Stimulated activated CD4-positive, alpha-beta T cell treated with anti-CD3 and anti-CD28 coated beads, TNF-alpha, amount 100 ng/mL, for 48 hours (primary cell): ENCODE measurements around the gene HOXC10.

Experiments
- DNase-seq, 3 donors: peaks; one replicate each; pipeline ENCODE4 v3.0.0-alpha.2; 2020; ENCODE audit warnings: low read depth in 3 of 3

HOXC10 gene

DNA sequence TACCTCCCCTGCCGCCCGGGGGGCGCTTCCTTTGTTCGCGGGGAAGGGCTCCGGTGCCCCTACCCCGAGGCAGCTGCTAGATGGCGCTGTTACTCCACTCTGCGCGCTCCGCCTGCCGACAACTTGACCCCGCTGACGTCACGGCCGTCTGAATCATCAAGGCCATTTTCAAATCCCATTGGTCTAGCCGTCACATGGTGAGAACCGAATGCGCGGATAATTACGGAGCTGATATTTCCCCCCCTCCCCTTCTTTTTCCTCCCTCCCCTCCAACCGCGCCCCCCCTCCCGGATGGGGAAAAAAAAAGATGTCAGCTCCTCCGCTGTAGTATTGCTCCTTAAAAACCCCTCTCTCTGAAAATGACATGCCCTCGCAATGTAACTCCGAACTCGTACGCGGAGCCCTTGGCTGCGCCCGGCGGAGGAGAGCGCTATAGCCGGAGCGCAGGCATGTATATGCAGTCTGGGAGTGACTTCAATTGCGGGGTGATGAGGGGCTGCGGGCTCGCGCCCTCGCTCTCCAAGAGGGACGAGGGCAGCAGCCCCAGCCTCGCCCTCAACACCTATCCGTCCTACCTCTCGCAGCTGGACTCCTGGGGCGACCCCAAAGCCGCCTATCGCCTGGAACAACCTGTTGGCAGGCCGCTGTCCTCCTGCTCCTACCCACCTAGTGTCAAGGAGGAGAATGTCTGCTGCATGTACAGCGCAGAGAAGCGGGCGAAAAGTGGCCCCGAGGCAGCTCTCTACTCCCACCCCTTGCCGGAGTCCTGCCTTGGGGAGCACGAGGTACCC, at the start of gene HOXC10:
TSS of gene HOXC10 (plus strand) at position 246 of the 791 bp plus-strand sequence. CDS start at position 360, 114 bp downstream.
- peak; percentile 80 to 90 (median 82) for DNase-seq

GRCh38 chr12:53935383-53936341, 49.3 kb upstream of the HOXC10 start:
- no peak for DNase-seq

GRCh38 chr12:53937099-53937498, 47.8 kb upstream of the HOXC10 start:
- DNase-seq, result no peak

DNA sequence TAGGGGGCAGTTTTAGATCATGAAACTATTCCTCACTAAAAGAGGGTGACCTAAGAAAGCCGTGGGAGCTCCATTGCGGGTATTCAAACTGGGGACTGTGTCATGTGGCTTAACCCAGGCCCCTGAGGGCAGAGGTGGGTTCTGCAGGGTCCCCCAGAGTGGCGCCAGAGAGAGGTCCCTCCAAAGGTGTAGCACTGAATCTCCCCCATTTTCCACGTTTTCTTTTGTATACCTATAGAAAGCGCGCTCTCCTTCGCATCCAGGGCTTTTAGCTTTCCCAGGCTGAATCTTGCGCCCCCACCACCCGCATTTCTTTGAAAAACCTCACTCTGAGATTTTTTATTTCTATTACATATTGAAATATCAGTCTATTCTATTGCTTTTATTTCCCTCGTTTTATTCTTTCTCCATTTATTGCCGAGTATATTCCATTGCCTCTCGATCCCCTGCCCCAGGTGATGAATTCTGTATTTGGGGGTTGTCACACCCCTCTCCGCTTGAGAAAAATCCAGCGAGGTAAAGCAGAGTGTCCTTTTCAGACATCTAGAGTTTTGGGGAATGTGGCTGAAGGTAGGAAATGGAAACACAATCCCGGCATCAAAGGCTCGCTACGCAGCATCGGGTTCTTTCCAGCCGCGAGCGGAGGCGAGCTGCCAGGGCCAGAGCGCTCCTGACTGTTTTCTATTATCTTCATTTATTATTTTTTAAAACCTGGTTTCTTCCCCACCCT, 47.2 kb upstream of the HOXC10 start:
- DNase-seq, result no peak

DNA sequence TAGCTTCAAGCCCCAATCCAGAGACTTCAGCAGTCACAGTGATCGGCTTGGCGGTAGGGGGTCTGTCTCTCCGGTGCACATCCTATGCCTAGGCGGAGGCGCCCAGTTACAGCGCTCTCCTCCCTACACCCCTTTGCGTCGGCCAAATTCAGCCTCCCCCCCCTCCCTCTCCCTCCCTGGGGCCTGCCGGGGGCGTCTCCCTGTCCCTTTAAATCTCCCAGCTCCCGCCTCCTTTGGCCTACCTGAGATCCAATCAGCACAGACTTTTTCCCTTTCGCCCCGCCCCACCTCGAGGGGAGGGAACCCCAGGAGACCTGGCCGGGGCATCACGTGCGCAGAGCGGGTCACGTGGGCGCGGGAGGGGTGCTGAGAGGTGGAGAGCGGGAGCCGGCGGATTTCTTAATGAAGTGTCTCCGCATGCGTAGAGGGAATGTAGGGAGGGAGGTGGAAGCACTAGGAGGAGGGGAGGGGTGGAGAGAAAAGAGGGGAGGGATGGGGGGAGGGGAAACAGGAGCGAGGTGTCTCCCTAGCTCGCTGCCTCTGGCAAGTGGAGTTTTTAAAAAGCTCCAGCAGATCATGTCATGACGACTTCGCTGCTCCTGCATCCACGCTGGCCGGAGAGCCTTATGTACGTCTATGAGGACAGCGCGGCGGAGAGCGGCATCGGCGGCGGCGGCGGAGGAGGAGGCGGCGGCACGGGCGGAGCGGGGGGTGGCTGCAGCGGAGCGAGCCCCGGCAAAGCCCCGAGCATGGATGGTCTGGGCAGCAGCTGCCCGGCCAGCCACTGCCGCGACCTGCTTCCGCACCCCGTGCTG, 46.4 kb upstream of the HOXC10 start, which contains the start of gene HOXC13:
TSS of gene HOXC13 (plus strand) at position 506 of the 815 bp plus-strand sequence. CDS start at position 582, 76 bp downstream.
- peak in 2 of 3 donors; percentile 40 to 43 for DNase-seq

DNA sequence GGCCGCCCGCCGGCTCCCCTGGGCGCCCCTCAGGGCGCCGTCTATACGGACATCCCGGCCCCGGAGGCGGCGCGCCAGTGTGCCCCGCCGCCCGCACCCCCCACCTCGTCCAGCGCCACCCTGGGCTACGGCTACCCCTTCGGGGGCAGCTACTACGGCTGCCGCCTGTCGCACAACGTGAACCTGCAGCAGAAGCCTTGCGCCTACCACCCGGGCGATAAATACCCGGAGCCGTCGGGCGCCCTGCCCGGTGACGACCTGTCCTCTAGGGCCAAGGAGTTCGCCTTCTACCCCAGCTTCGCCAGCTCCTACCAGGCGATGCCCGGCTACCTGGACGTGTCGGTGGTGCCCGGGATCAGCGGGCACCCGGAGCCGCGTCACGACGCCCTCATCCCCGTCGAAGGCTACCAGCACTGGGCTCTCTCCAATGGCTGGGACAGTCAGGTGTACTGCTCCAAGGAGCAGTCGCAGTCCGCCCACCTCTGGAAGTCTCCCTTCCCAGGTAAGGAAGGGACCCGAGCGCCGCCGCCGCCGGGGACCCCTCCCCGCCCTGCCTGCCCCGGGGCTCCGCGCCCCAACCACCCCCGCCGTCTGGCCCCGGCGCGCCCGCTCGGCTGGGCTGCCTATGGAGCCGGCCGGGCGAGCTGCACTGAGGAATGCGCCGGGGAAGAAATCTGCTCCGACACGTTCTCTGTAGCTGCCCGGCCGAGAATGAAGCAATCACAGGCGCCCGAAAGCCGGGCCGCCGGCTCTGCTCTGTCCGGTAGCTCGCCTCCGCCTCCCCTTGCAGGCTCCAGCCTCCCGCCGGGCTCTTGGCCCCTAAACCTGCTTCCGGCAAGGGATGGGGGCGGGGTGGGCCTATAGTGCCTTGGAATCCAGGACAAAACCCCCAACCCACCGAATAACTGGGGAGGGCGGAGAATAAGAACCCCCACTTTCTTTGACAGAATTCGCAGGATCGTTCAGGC, 45.5 kb upstream of the HOXC10 start:
- no peak for DNase-seq

- no peak for DNase-seq
Measured at GRCh38 chr12:53940443-53941014, 44.4 kb upstream of the HOXC10 start.

- no peak for DNase-seq
Measured at GRCh38 chr12:53941187-53941586, 43.8 kb upstream of the HOXC10 start.

GRCh38 chr12:53941750-53942149, 43.2 kb upstream of the HOXC10 start:
- no peak for DNase-seq

DNA sequence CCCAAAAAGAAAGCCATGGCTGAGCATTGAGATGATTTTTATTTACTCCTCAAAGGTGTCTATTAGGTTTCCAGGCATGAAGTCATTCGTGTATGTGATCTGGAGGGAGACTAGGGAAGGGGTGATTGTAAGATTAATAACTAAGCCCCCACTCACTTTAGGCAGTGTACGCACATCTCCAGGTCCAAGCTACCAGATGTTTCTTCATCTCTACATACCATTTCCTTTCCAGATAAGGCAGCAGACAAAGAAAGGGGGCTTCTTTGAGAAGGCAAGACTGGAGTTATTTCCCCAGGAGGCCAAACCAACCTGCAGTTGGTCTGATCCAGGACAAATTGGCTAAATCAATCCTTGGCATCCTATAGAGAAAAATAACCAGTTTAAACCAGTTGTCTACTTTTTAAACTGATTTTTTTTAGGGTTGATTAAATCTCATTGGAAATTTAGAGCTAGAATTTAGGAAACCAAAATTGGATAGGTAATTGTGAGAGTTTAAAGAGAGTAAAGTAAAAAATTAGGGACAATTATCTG, 42.4 kb upstream of the HOXC10 start:
- DNase-seq, result no peak

GRCh38 chr12:53944209-53944608, 40.7 kb upstream of the HOXC10 start:
- no peak for DNase-seq

DNA sequence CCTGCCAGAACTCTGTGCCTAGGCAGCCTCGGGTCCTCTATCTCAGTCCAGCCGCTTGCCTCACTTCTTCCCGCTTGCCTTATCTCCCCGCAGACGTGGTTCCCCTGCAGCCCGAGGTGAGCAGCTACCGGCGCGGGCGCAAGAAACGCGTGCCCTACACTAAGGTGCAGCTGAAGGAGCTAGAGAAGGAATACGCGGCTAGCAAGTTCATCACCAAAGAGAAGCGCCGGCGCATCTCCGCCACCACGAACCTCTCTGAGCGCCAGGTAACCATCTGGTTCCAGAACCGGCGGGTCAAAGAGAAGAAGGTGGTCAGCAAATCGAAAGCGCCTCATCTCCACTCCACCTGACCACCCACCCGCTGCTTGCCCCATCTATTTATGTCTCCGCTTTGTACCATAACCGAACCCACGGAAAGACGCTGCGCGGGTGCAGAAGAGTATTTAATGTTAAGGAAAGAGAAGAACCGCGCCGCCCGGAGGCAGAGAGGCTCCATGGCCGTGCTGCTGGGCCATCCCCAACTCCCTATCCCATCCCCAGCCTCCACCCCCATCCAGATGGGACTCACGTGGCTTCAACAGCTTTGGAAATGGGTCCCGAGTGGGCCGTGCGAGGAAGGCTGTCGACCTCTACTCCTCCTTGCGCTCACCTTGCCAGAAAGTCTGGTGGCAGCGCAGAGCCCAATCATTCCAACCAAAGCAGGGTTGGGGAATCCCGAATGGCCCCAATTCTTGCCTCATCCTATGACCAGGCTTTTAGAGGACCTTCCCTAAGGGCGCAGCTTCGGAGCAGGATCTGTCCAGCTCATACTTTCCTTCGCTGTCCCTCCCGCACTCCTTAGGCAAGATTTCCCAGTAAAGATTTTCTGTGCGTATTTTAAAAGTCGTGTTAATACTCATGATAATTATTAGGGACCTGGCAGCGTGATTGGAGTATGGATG, 39.8 kb upstream of the HOXC10 start:
- no peak for DNase-seq

GRCh38 chr12:53947743-53948142, 37.2 kb upstream of the HOXC10 start:
- no peak for DNase-seq

- DNase-seq, result no peak
Measured at GRCh38 chr12:53948650-53949593, 36.0 kb upstream of the HOXC10 start.

DNA sequence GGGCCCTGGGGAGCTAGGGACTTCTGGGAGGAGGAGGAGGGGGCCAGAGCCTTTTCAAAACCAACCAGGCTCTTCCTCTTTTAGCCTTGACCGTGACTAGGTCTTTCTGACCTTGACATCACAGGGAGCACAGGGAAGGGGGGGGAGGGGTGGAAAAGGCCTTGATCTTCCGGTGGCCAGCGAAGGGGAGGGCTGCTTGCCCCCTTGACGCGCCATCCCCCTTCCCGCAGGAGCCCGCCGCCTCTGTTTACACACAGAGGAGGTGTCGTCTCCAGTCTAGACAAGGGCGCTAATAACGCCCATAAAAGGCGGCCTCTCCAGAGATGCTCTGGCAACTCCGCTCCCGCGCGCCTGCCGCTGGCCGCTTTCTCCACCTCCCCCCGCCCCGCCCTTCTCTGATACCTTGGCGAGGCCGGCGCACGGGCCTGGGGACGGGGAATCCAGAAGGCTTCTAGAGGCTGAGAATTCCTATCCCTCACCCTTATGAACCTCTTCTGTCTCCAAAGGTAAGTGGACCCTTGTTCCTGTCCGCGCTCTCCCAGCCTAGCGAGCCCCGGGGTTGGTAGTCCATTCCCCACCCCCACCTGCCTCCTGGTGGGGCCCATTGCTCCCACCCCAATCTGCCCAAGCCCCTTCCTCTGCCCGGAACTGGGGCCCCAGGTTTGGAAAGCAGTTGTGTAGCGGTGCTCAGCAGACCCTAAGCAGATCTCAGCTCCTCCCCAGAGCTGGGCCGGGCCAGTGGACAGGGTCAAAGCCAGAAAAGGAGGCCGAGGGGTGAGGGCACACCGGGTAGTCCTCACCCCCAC, 35.1 kb upstream of the HOXC10 start:
- no peak for DNase-seq

DNA sequence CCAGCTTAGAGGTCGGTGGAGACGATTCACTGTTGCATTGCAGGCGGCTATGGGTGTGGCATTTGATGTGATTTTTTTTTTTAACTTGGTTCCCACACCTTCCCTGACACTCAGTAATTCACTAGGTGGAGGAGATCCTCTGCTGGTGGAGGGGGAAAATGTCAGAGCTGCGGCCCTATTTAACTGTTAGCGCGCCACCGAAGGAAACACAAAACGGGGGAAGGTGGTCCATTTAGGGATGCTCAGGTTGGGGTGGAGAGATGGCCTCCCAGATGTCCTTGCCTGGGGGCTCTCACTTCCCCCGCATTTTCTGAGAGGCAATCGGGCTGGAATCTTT, 34.5 kb upstream of the HOXC10 start:
- no peak for DNase-seq
